HG02973 (cell line): ENCODE measurements around the gene EIF5B.

Experiments used
- ATAC-seq: cut with Tn5 transposase; IDR thresholded peaks from one replicate; pipeline ENCODE4 v1.9.1; 2021; ENCODE audit warnings: moderate library complexity; ENCODE audit not compliant: unreplicated experiment

The EIF5B gene

GRCh38 chr2:99404039-99404796 is 67.0 kb downstream of the EIF5B start:
- no peak for ATAC-seq

GRCh38 chr2:99404797-99405669 is 67.8 kb downstream of the EIF5B start:
- no peak for ATAC-seq

- ATAC-seq: no peak
These were observed 68.9 kb downstream of the EIF5B start for GRCh38 chr2:99406137-99406536.

DNA sequence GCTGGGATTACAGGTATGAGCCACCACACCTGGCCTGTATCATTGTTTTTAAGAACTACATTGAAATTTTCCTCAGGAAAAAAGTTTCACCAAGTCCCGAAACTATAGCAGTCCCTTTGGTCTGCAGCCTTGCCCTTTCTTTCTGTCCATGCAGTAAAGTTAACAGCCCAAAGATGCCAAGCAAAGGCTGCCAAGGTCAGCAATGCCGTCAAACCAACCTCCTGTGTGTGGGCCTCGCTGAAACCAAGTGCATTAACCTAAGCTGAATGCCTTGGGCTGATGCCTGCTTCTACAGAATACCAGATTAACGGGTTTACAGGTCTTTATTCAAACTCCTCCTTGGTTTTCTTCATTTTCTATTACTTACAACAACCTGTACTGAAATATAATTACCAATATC is 73.1 kb downstream of the EIF5B start:
- no peak for ATAC-seq

DNA sequence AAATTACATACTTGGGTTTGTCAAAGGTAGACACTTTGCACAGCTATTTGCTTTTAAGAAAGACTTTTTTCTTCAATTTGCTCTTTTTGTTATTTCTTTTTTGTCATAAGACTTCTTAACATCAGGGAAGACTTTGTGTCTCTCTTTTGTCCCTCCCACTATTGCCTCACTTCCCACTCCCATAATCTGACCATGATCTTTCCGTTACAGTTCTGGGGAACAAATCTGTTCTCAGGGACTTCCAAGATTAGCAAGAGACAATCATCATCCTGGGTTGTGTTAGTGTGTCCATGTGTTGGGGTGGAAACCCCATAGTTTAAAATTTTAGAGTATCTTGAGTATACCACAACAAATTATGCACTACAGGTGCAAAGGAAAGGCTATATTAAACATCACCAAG is 77.4 kb downstream of the EIF5B start:
- no peak for ATAC-seq

DNA sequence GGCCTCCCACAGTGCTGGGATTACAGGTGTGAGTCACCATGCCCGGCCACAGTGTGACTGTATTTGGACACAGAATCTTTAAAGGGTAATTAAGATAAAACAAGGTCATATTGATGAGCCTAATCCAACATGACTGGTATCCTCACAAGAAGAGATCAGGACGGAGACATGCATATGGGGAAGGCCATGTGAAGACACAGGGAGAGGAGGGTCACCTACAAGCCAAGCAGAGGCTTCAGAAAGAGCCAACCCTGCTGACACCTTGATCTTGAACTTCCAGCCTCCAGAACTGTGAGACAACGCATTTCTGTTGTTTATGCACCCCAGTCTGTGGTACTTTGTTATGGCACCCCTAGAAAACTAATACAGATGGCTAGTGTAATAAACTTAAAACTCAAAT is 80.2 kb downstream of the EIF5B start:
- no peak for ATAC-seq

- ATAC-seq: no peak
These were observed 82.8 kb downstream of the EIF5B start for GRCh38 chr2:99420031-99420430.

- no peak for ATAC-seq
These were observed 83.6 kb downstream of the EIF5B start for GRCh38 chr2:99420751-99421299.

DNA sequence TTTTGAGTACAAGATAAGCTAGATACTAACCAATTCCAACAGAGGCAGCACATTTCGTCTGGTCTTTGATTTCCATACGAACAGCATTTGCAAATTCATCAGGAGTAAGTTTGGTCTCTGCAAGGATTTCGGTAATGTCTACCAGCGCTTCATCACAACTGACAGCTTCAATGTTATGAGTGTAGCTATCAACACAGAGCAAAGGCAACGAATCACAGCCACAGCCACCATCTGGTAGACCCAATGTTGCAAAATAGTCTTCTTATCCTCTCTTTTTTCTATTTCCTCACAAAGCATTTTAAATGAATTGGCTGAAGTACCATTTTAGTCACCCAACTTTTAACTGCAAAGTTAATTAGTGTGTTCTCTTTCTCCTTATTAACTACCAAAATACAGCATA is 84.3 kb downstream of the EIF5B start:
- ATAC-seq: no peak

DNA sequence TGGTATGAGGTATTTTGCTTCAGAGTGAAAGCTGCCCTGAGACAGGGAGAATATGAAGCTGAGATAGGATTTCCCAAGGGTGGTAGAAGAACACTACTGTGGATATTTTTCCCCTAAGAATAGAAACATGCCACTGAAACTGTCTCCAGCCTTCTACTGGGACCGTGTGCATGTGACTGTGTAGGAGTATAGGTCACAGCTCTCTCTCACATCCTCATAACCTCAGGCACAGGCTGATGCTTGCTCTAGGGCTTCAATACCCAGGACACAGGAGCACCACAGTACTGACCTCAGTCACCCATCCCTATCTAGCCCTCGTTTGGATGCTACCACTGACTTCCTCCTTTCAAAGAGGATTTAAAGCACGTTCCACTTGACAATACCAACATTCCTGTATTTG is 85.4 kb downstream of the EIF5B start:
- no peak for ATAC-seq

GRCh38 chr2:99424371-99424770 is 87.2 kb downstream of the EIF5B start:
- ATAC-seq: no peak

DNA sequence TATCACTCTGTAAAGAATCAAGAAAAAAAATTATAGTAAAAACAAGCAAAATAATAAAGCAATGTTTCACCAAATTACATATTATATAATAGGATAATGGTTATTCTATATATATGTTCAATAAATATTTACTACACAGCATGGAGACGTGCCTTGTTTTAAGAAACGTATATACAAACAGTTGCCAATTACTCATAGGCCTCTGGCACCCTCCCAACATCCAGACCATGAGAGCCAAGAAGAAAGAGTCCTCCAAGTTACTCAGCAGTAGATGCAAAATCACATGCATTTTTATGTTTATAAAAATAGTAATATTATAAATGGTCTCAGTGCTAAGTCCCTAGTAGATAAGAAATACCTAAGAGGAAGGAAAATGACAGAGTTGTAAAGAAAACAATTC is 87.8 kb downstream of the EIF5B start:
- ATAC-seq: no peak

DNA sequence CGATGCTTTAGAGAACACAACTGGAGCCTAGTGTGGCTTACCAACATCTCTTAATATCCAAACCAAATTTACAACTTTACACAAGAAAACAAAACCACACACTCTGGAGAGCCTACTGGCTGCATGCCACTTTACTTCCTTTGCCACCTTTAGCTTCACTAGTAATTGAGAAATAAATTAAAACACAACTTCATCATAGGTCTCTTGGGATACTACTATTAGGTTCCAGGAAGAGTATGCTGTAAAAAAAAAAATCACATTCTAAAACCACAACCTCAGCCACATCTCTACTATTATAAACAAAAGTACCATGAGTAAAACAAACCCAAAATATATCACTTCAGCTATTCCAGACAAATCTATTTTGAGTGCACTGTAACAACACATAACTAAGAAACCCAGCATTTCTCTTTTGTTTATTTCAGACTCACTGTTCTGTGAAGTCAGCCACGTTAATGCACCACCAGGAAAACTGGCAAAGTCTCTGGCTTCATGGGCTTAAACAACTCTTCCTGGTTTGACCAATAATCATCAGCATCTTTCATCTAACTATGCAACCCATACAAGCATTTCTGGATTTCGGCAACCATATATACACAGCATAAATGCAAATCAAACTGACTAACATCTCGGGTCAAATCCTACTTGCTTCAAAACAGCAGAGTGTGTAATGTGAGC is 93.6 kb downstream of the EIF5B start:
- ATAC-seq: no peak

DNA sequence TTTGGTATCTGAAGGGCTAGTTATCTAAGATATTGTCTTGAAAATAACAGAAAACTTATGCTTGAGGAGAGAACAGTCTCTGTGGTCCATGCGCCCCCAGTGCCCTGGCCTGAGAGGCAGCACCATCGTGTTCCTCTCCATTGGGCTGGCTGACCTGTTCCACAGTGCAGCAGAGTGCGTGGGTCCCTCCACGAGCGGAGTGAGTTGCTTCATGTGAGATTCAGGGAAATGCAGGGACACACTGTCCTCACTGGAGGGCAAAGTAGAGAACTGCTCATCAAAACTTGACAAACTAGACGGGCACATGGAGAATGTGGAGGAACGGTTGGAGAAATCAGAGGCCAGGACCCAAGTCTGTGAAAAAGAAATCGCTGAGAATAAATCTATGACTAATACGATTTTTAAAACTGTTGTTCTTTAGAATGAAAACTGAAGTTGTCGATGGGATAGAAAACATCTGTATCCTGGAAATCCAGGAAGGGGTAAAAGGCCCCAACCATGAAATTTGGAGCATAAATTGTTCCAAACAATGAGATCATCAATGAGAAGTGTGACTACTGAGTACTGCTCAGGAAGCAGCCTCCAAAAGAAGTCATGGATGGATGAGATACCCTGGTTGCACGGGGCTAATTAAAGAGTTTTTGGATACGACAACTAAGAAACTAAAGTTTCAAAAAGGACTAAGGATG is 94.5 kb downstream of the EIF5B start:
- no peak for ATAC-seq

DNA sequence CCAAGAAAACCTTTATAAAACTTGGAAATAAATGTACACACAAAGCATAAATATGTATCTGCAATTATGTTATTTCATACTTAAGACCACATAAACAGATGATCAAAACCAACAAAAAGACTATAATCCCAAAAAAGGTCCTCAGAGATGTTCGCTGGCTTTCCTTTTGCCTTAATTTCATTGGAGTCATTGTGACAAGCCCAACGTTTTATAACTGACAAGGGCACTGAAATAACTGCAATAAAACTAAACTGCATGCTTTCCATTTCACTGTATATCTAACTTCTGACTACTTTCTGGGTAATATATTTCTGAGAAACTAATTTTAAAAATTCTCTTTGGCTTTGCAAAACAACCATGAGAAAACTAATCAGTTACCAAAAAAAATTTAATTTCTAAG is 96.2 kb downstream of the EIF5B start:
- ATAC-seq: no peak

- ATAC-seq: no peak
These were observed 99.7 kb downstream of the EIF5B start for GRCh38 chr2:99436874-99437273.

DNA sequence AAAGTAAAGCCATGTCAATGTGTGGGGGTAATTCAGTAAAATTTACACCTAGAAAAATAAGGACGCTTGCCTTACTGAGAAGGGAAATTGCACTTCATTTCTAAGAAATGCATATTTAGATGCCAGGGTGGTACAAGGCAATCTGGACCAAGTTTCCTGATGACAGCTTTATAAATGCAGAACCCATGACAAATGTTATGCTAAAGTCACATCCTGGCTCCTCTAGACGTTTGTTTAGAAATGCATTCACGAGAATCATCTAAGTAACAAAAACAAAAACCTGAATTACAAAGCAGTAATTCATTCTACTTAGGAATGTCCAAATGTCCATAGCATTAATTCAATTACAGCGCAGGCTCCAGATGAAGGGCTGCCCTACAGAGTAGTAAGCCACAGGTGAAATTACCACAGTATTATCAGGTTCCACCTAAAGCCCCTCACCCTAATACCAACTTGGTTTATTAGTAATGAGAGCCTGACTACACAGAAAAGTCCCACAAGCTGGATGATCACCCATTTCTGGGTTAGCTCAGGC is 102.8 kb downstream of the EIF5B start:
- ATAC-seq: no peak

GRCh38 chr2:99442837-99443236 is 105.6 kb downstream of the EIF5B start:
- no peak for ATAC-seq

- no peak for ATAC-seq
These were observed 107.0 kb downstream of the EIF5B start for GRCh38 chr2:99444222-99444621.

- ATAC-seq: no peak
These were observed 107.9 kb downstream of the EIF5B start for GRCh38 chr2:99445065-99445464.

GRCh38 chr2:99448556-99448955 is 111.4 kb downstream of the EIF5B start:
- no peak for ATAC-seq
